Stomach (tissue), 4 donors: ENCODE results near the gene TRIM22.

Experiments used
- CTCF ChIP-seq, 7 experiments: fragments of 450-650 bp in 4 of 7; fragments of 200-600 bp in 3 of 7; sonication (generic) in 3 of 7; IDR thresholded peaks; one replicate each; pipeline ENCODE4 v1.5.1; 2016 to 2019; ENCODE audit warnings: antibody characterized with exemption in 7 of 7, control low read depth in 2 of 7, mild to moderate bottlenecking in 1 of 7
- EP300 ChIP-seq: sonication (generic); formaldehyde crosslinking; IDR thresholded peaks from one replicate; pipeline ENCODE4 v1.6.1; 2017; ENCODE audit warnings: antibody characterized with exemption
- POLR2A ChIP-seq, 4 donors: fragments of 450-650 bp; IDR thresholded peaks; one replicate each; pipeline ENCODE4 v1.6.1; 2016; ENCODE audit warnings: antibody characterized with exemption in 4 of 4, control low read depth in 2 of 4, mild to moderate bottlenecking in 1 of 4, moderate library complexity in 1 of 4

- TF ChIP-seq POLR2A (IDR thresholded peaks at IDR 0.05) (no peak), CTCF (IDR thresholded peaks at IDR 0.05) (no peak), EP300 (no peak)
Measured at GRCh38 chr11:5722622-5723021, 33.0 kb downstream of the TRIM22 start.
